Hepatocyte (in vitro differentiated cells): Measurements from ENCODE around the gene KCNJ12.

Experiments
- CTCF ChIP-seq: fragments of 200-600 bp; sonication (generic); IDR thresholded peaks from 2 replicates; pipeline ENCODE4 v1.5.1; 2016; ENCODE audit warnings: antibody characterized with exemption, mild to moderate bottlenecking; ENCODE audit not compliant: poor library complexity
- EZH2 ChIP-seq: fragments of 200-600 bp; sonication (generic); IDR thresholded peaks from 2 replicates; pipeline ENCODE4 v1.6.1; 2016; ENCODE audit warnings: antibody characterized with exemption, mild to moderate bottlenecking, borderline replicate concordance
- EZH2phosphoT487 ChIP-seq: fragments of 200-600 bp; sonication (generic); IDR thresholded peaks from one replicate; pipeline ENCODE4 v1.6.1; 2018; ENCODE audit warnings: antibody characterized with exemption, mild to moderate bottlenecking, low read depth, moderate library complexity; ENCODE audit not compliant: unreplicated experiment, severe bottlenecking

DNA sequence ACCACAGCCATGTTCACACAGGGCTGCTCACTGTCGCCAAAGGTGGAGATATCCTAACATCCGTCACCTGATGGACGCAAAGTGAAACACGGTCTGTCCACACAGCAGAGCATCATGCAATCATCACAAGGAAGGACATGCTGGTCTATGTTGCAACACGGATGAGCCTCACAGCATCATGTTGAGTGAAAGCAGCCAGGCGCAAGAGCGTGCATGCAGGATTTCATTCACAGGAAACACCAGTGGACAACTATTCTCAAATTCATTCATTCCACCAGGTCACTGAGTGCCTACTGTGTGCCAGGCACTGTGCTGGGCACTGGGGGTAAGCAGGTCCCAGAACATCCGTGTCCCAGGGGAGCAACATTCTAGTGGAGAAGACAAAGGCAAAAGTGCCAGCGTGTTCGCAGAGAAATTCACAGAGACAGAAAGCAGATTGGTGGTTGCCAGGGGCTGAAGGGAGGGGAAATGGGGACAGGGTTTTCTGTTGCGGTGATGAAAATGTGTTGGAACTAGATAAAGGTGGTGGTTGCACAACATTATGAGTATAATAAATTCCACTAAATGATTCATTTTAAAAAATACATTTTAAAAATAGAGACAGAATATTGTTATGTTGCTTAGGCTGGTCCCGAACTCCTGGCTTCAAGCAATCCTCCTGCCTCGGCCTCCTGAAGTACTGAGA, 22.7 kb upstream of the KCNJ12 start:
- TF ChIP-seq EZH2 (no peak), CTCF (no peak), EZH2phosphoT487 (no peak)
